ENCODE data around the gene P4HB.

DNA sequence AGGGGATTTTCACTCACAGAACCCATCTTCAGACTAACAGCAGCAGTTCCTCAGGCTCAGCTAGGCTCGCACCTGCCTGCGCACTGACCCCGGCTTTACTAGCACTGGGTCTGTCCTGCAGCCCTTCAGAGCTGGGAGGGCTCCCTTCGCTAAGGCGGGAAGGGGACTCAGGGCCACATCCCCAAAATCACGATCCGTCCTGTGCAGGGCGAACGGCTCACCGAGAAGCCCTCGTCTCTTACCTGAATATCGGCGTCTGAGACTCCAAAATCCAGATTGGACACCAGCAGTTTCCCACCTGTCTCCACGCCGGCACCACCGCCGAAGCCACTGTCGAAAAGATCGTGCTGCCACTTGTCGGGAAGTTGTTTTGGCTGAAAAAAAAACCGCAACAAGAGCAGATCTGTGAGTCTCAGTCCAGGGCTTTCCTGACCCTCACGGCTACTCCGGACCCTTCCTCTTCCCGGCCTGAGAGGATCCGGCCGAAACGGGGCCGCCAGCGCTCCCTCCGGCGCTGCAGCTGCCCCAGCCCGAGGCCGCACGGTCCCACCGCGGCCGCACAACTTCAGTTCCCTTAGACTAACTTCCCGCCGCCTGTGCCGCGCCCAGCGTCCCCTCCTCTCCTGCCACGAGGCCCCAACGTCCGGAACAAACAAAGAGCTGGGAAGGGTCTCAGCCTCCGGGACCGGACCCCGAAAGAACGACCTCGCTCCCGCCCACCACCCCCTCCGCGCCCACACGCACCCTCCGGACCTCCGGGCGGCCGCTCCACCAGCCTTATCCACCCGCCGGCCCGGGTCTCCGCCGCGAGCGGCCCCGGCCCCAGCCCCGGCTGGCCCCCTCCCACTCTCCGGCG, 30.3 kb upstream of the P4HB start:
- TF ChIP-seq, protein P1, sequence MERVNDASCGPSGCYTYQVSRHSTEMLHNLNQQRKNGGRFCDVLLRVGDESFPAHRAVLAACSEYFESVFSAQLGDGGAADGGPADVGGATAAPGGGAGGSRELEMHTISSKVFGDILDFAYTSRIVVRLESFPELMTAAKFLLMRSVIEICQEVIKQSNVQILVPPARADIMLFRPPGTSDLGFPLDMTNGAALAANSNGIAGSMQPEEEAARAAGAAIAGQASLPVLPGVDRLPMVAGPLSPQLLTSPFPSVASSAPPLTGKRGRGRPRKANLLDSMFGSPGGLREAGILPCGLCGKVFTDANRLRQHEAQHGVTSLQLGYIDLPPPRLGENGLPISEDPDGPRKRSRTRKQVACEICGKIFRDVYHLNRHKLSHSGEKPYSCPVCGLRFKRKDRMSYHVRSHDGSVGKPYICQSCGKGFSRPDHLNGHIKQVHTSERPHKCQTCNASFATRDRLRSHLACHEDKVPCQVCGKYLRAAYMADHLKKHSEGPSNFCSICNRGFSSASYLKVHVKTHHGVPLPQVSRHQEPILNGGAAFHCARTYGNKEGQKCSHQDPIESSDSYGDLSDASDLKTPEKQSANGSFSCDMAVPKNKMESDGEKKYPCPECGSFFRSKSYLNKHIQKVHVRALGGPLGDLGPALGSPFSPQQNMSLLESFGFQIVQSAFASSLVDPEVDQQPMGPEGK (CRISPR knock-in tag; IDR thresholded peaks at IDR 0.05; ENCODE audit: borderline replicate concordance), result no peak
- no peak for TF ChIP-seq ZC3H10 (CRISPR knock-in tag; IDR thresholded peaks at IDR 0.05)
- TF ChIP-seq, protein P2, sequence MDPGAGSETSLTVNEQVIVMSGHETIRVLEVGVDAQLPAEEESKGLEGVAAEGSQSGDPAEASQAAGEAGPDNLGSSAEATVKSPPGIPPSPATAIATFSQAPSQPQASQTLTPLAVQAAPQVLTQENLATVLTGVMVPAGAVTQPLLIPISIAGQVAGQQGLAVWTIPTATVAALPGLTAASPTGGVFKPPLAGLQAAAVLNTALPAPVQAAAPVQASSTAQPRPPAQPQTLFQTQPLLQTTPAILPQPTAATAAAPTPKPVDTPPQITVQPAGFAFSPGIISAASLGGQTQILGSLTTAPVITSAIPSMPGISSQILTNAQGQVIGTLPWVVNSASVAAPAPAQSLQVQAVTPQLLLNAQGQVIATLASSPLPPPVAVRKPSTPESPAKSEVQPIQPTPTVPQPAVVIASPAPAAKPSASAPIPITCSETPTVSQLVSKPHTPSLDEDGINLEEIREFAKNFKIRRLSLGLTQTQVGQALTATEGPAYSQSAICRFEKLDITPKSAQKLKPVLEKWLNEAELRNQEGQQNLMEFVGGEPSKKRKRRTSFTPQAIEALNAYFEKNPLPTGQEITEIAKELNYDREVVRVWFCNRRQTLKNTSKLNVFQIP (CRISPR knock-in tag; IDR thresholded peaks at IDR 0.05; ENCODE audit: borderline replicate concordance, low read depth), result no peak
- TF ChIP-seq ZNF8 (CRISPR knock-in tag; IDR thresholded peaks at IDR 0.05), result no peak
- no peak for TF ChIP-seq GLIS3 (CRISPR knock-in tag; IDR thresholded peaks at IDR 0.05)
- TF ChIP-seq ZFP30 (CRISPR knock-in tag; IDR thresholded peaks at IDR 0.05), result no peak
- TF ChIP-seq TCF4 (CRISPR knock-in tag; IDR thresholded peaks at IDR 0.05; ENCODE audit: borderline replicate concordance), result no peak
- TF ChIP-seq RARB (CRISPR knock-in tag; IDR thresholded peaks at IDR 0.05), result no peak
- no peak for TF ChIP-seq ARNTL (CRISPR knock-in tag; IDR thresholded peaks at IDR 0.05; ENCODE audit: borderline replicate concordance, low read depth)
- no peak for TF ChIP-seq PPARA (CRISPR knock-in tag; IDR thresholded peaks at IDR 0.05; ENCODE audit: borderline replicate concordance)
- no peak for TF ChIP-seq OSR1 (CRISPR knock-in tag; IDR thresholded peaks at IDR 0.05)
- TF ChIP-seq ZNF70 (CRISPR knock-in tag; IDR thresholded peaks at IDR 0.05), result no peak
- TF ChIP-seq, protein P3, sequence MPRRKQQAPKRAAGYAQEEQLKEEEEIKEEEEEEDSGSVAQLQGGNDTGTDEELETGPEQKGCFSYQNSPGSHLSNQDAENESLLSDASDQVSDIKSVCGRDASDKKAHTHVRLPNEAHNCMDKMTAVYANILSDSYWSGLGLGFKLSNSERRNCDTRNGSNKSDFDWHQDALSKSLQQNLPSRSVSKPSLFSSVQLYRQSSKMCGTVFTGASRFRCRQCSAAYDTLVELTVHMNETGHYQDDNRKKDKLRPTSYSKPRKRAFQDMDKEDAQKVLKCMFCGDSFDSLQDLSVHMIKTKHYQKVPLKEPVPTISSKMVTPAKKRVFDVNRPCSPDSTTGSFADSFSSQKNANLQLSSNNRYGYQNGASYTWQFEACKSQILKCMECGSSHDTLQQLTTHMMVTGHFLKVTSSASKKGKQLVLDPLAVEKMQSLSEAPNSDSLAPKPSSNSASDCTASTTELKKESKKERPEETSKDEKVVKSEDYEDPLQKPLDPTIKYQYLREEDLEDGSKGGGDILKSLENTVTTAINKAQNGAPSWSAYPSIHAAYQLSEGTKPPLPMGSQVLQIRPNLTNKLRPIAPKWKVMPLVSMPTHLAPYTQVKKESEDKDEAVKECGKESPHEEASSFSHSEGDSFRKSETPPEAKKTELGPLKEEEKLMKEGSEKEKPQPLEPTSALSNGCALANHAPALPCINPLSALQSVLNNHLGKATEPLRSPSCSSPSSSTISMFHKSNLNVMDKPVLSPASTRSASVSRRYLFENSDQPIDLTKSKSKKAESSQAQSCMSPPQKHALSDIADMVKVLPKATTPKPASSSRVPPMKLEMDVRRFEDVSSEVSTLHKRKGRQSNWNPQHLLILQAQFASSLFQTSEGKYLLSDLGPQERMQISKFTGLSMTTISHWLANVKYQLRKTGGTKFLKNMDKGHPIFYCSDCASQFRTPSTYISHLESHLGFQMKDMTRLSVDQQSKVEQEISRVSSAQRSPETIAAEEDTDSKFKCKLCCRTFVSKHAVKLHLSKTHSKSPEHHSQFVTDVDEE (CRISPR knock-in tag; IDR thresholded peaks at IDR 0.05), result no peak

Data from SK-N-SH treated with all-trans-retinoic acid at 6 μM for 48 hours (cell line).